Pulmonary artery endothelial cell (primary cell): ENCODE measurements around the gene NPAS2. TPM values are rescaled to one million over a fixed set of nuclear protein-coding genes. Genes with fewer than 3 reads are reported as not detected.

Experiments used
- DNase-seq: peaks from one replicate; pipeline ENCODE4 v3.0.0-alpha.2; 2011; ENCODE audit warnings: low read depth, low spot score
- total RNA-seq: library from RNA; depleted of rRNA; stranded (reverse); fragments of >200 nt; gene quantifications from 2 replicates; pipeline ENCODE4 v1.2.3, GENCODE V29; 2014

NPAS2 gene
- total RNA-seq, 1 donor from 2014 or later: 9.8 TPM

GRCh38 chr2:100938031-100939026 is 118.4 kb downstream of the NPAS2 start:
- no peak for DNase-seq

GRCh38 chr2:100939445-100939844 is 119.5 kb downstream of the NPAS2 start:
- DNase-seq: no peak

DNA sequence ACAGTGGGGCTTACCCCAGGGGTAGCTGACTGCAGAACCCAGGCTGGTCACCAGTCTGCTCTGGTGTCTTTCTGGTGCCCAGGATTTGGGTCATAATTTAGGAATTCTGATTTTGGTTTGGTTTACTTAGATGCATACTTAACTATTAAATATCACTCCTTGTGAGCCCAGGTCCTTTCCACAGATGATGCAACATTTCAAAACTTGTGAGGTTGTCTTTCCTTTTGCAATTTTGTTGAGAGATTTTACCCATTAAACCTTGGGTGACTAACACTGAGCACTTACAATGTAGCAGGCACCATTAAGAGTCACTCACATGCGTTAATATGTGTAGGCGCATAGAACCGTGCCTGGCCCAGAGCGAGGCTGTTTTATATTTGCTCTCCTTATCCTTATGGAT is 120.3 kb downstream of the NPAS2 start:
- no peak for DNase-seq

DNA sequence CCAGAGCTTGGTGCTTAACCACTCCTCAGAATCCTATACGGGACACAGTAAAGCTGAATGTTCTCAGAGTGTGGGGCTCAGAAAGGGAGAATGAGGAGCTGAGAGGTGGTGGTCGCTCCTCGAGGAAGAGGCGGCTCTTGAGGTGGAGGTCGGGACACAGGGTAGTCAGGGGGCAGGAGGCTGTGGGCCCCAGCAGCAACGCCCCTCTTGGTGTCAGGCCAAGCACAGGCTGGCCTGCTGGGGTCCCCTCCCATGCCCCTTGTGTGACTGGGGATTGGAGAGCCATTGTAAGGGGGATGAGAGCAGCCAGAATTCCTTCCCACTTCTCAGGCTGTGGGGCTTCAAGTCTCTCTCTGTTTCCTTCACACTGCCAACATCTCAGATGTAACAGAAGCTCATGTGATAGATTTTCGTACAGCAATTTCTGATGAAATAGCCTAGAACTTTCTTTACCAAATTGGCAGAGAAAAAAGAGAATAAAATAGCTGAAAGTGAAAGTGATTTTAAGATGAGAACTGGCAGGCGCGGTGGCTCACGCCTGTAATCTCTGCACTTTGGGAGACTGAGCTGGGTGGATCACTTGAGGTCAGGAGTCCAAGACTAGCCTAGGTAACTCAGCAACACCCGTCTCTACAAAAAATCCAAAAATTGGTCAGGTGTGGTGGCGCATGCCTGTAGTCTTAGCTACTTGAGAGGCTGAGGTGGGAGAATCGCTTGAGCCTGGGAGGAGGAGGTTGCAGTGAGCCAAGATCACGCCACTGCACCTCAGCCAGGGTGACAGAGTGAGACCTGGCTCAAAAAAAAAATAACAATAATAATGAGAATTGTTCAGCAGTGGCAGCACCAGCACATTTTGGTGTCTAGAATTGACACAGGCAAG is 121.1 kb downstream of the NPAS2 start:
- no peak for DNase-seq

- no peak for DNase-seq
Measured at GRCh38 chr2:100941646-100942240, 121.8 kb downstream of the NPAS2 start.

- DNase-seq: no peak
Measured at GRCh38 chr2:100944617-100945432, 124.9 kb downstream of the NPAS2 start.

- DNase-seq: no peak
Measured at GRCh38 chr2:100945433-100945740, 125.4 kb downstream of the NPAS2 start.

DNA sequence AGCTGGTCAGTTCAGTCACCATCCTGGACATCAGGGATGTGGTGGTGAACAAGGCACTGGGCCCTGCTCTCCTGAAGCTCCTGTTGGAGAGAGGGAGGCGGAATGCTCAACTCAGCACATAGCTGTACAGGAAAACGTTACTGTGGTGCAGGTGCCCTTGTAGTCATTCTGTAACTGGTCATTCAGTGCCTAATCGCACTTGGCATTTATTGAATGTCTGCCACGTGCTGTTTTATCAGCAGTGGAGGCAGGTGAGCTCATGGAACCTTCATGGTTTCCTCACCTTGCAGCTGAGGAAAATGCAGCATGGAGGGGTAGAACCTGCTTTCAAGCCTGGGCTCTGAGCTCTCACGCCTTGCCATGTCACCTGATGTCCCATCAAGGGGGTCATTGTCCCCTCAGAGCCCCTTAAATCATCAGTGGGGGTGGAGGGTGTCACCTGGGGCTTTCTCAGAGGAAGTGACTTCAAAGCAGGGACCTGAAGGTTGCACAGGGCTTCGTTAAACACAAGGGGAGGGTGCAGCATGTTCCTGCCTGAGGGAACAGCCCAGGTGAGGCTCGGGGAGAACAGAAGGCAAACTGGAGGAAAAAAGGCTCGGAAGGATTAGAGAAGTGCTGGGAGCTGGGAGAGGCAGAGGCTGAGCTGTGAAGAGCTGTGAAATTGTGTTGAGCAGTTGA is 126.1 kb downstream of the NPAS2 start:
- DNase-seq: no peak

DNA sequence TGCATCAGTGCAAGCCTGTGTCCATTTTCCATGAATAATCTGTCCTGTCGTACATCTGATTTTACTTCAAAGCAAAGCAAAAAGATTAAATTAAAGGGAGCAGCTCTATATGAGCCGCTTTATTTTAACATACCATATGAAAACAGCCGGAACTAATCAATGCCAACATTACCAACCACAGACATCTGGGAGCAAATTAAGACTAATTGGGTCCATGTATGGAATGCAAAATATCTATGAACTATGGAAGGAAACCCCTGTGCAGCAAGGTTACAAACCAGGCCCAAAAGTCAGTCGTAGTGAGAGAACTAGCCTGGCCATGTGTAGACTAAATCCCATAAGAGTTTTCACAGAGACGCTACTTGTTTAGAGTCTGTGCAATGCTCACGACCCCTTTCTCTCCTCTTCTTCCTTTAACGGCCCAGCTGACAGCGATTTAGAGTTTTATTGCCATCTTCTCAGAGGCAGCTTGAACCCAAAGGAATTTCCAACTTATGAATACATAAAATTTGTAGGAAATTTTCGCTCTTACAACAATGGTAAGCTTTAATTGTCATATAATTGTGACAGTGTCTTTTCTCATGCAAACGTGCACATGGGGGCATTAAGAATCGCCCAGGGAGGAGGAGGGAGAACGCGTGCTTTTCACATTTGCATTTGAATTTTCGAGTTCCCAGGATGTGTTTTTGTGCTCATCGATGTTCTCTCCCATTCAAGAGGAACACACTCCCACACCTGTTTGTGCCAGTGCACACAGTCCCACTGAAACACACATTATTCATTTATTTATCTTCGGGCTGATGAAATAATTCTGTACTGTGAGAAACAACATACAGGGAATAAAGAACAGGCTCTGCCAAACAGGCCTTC is 129.2 kb downstream of the NPAS2 start:
- no peak for DNase-seq

- DNase-seq: no peak
Measured at GRCh38 chr2:100952512-100952911, 132.6 kb downstream of the NPAS2 start.

DNA sequence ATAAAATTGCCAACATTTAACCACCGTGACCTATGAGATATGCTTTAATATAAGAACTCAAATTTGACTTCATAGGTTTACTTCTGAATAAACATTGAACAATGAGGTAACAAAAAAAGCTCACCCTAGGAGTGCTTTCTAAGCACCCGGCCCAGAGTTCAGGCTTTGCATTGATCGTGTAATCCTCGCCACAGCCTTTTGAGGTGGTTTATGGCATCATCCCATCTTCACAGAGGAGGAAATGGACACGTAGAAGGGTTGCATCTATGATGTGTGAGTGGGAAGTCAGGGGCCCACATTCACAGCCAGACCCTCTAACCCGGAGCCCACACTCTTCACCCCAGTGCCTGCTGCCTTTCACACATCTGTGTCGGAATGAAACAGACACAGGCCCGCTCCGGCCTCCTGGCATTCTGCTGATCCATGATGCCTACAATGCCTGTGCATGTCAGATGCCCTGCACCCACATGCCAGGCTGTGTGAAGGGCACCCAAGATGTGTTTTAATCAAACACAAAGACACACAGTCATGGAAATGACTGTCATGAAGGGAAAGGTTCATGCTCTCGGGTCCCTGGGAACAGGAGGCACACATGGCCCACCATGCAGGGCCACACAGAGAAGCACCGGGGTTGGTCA is 133.6 kb downstream of the NPAS2 start:
- DNase-seq: no peak

DNA sequence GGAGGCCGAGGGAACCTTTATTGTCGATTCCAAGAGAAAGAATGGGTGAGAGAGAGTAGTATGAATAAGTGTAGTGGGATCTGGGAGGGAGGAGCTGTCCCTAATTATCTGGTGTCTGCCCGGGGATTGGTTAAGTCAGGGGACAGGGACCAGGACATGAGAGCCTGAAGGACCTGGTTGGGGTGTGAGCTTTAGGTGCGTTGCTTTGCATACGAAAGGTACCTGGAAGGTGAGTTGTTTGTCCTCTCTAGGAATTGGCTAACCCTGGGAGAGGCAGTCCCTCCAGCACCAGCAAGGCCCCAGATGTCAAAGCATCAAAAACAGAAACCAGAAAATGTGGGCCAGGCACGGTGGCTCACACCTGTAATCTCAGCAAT is 134.1 kb downstream of the NPAS2 start:
- DNase-seq: no peak

GRCh38 chr2:100955226-100955625 is 135.3 kb downstream of the NPAS2 start:
- no peak for DNase-seq

- no peak for DNase-seq
Measured at GRCh38 chr2:100956081-100956480, 136.1 kb downstream of the NPAS2 start.

DNA sequence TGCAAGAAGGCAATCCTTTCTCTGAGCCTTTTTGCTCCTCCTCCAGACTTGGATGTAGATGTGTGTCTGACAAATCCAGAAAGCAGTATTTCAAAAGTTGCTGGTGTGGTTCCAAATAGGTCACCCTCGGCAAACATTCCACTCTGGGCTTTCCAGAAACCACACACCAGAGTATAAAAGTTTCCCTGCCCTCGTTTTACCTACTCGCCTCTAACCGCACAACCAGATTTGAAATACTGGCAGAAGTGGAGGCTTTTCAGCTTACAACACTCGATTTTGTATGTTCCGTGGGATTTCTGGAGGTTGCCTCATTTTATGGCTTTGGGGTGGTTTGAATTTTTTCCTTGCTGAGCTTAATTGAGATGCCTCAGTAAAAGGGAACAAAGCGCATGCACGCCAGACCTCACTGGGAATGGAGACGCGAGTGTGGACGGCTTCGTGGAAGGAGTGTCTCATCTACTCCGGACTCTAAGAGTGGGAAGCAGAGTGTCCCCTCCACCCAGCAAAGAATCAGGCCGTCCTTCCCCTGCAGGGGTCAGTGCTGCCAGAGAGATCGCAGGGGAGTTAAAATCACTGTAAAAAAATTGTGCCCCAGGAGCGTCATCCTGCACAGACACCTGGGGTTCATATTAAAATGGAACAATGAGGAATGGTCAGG is 138.2 kb downstream of the NPAS2 start:
- no peak for DNase-seq

- DNase-seq: peak; percentile 41
Measured at GRCh38 chr2:100959225-100959880, 139.4 kb downstream of the NPAS2 start.

GRCh38 chr2:100960688-100961087 is 140.7 kb downstream of the NPAS2 start:
- DNase-seq: no peak
